ENCODE data around the gene EEA1.

DNA sequence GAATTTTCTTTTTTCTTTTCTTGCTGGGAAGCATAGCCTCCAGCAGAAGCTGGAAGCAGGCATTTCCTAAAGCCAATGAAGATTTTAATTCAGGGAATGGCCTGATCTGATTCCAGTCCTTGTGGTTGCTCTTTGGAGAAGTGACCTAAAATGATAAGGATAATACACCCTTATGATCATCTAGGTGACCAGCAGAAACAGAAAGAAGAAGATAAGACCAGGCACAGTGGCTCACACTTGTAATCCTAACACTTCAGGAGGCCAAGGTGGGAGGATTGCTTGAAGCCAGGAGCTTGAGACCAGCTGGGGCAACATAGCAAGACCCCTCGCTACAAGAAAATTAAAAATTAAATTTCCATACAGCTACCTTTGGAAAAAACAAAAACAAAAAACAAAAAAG lies 51.2 kb downstream of the EEA1 start:
- no peak for TF ChIP-seq POLR2A (IDR thresholded peaks at IDR 0.05)
- no peak for TF ChIP-seq CTCF (IDR thresholded peaks at IDR 0.05)

Data from Peyer's patch (tissue), 4 donors.